ENCODE results near the gene GRIK3.

The GRIK3 gene

GRCh38 chr1:36881068-36881405 is 153.3 kb downstream of the GRIK3 start:
- Histone ChIP-seq H3K4me3 (ENCODE audit: low read depth, low read length) (no peak overlapping the region), H3K36me3 (ENCODE audit: control insufficient read depth in 2 of 2, insufficient read depth in 1 of 2, low read length in 2 of 2) (no peaks in the 10 kb centered on the region), H3K4me1 (ENCODE audit: control insufficient read depth, insufficient read depth, low read length) (no peaks in the 10 kb centered on the region), H3K9me3 (ENCODE audit: control insufficient read depth, insufficient read depth, low read depth, low read length) (no peaks in the 10 kb centered on the region), H3K27ac (ENCODE audit: extremely low read depth, low read depth, low read length) (no peak overlapping the region)
- ChIA-PET POLR2A (no interaction called here), CTCF (no interaction called here)
- TF ChIP-seq ZNF658 (tag by site-specific recombination; IDR thresholded peaks at IDR 0.05) = no peak
- TF ChIP-seq ZNF37A (tag by site-specific recombination; IDR thresholded peaks at IDR 0.05) = no peak
- TF ChIP-seq ZBTB49 (tag by site-specific recombination; IDR thresholded peaks at IDR 0.05; ENCODE audit: low read depth) = no peak
- no peak for TF ChIP-seq ZNF510 (tag by site-specific recombination; IDR thresholded peaks at IDR 0.05; ENCODE audit: insufficient replicate concordance)
- no peak for TF ChIP-seq ZNF248 (tag by site-specific recombination; IDR thresholded peaks at IDR 0.05)
- TF ChIP-seq PRDM2 (tag by site-specific recombination; IDR thresholded peaks at IDR 0.05; ENCODE audit: borderline replicate concordance) = no peak
- no peak for TF ChIP-seq ZNF707 (tag by site-specific recombination; IDR thresholded peaks at IDR 0.05)
- TF ChIP-seq ZNF660 (tag by site-specific recombination; IDR thresholded peaks at IDR 0.05) = no peak
- no peak for TF ChIP-seq GLIS1 (tag by site-specific recombination; IDR thresholded peaks at IDR 0.05)
- no peak for TF ChIP-seq ZNF223 (tag by site-specific recombination; IDR thresholded peaks at IDR 0.05)
- no peak for TF ChIP-seq SP7 (tag by site-specific recombination; IDR thresholded peaks at IDR 0.05)
- no peak for TF ChIP-seq RBAK (tag by site-specific recombination; IDR thresholded peaks at IDR 0.05)

- H3K36me3 ChIP-seq (ENCODE audit: control insufficient read depth in 2 of 2, insufficient read depth in 1 of 2, low read length in 2 of 2) = no peaks in the 10 kb centered on the region
- H3K27ac ChIP-seq (ENCODE audit: extremely low read depth, low read depth, low read length) = no peak overlapping the region
- POLR2A ChIA-PET = no interaction called here
- CTCF ChIA-PET = interaction anchor here (2.7 kb wide), 1 partner anchor 16 kb away, joined by 15 read pairs; no protein-coding TSS in a partner anchor
- no peaks in the 10 kb centered on the region for H3K9me3 ChIP-seq (ENCODE audit: control insufficient read depth, insufficient read depth, low read depth, low read length)
- H3K4me3 ChIP-seq (ENCODE audit: low read depth, low read length) = no peak overlapping the region
- H3K4me1 ChIP-seq (ENCODE audit: control insufficient read depth, insufficient read depth, low read length) = no peaks in the 10 kb centered on the region
- TF ChIP-seq ZNF501 (tag by site-specific recombination; IDR thresholded peaks at IDR 0.05) (no peak), ZBTB10 (tag by site-specific recombination; IDR thresholded peaks at IDR 0.05) (no peak), ZNF658 (tag by site-specific recombination; IDR thresholded peaks at IDR 0.05) (no peak), REPIN1 (tag by site-specific recombination; IDR thresholded peaks at IDR 0.05; ENCODE audit: low read depth) (no peak), ZBTB1 (tag by site-specific recombination; IDR thresholded peaks at IDR 0.05) (no peak), ZNF830 (tag by site-specific recombination; IDR thresholded peaks at IDR 0.05; ENCODE audit: low read depth) (no peak), ZFP41 (tag by site-specific recombination; IDR thresholded peaks at IDR 0.05; ENCODE audit: borderline replicate concordance) (no peak), ZNF157 (tag by site-specific recombination; IDR thresholded peaks at IDR 0.05) (no peak), ZNF266 (tag by site-specific recombination; IDR thresholded peaks at IDR 0.05; ENCODE audit: low read depth) (no peak)
Observed at GRCh38 chr1:36880155-36881067, 153.9 kb downstream of the GRIK3 start.
